AG09309 (cell line): ENCODE data around the gene STX16.

Experiments used
- DNase-seq: peaks from one replicate; pipeline ENCODE4 v3.0.0-alpha.2; 2010; ENCODE audit warnings: low read depth
- H3K4me3 ChIP-seq: 2 replicates; pipeline ENCODE4 v1.5.1; 2011; ENCODE audit warnings: mild to moderate bottlenecking, low read depth, low read length, moderate library complexity; ENCODE audit not compliant: control insufficient read depth
- CTCF ChIP-seq: IDR thresholded peaks from 2 replicates; pipeline ENCODE4 v1.5.1; 2011; ENCODE audit warnings: mild to moderate bottlenecking, low read depth, low read length, inconsistent platforms; ENCODE audit not compliant: insufficient read depth, control insufficient read depth; ENCODE audit errors: missing control alignments

The STX16 gene

GRCh38 chr20:58650776-58651558 lies at the start of gene STX16:
TSS of gene STX16 (plus strand) at chr20:58651283. CDS start at chr20:58652007, 724 bp downstream.
- peak; percentile 74 for DNase-seq
- H3K4me3 ChIP-seq: peak within 1 kb of the TSS; percentile 88
- TF ChIP-seq CTCF: peak; percentile 51

- TF ChIP-seq CTCF: no peak
- no peak for DNase-seq
Measured at GRCh38 chr20:58602124-58602523, 49.0 kb upstream of the STX16 start.

GRCh38 chr20:58603721-58604120 lies 47.4 kb upstream of the STX16 start:
- TF ChIP-seq CTCF: no peak
- no peak overlapping the region for H3K4me3 ChIP-seq
- no peak for DNase-seq

More at GRCh38 chr20:58602124-58602523, 49.0 kb upstream of the STX16 start:
- H3K4me3 ChIP-seq: no peak overlapping the region

GRCh38 chr20:58604128-58604881 lies 46.8 kb upstream of the STX16 start:
- no peak overlapping the region for H3K4me3 ChIP-seq
- TF ChIP-seq CTCF: no peak
- no peak for DNase-seq

GRCh38 chr20:58605292-58606065 lies 45.6 kb upstream of the STX16 start:
- no peak for DNase-seq
- H3K4me3 ChIP-seq: no peak overlapping the region
- no peak for TF ChIP-seq CTCF

GRCh38 chr20:58606184-58606583 lies 44.9 kb upstream of the STX16 start:
- TF ChIP-seq CTCF: no peak
- no peak overlapping the region for H3K4me3 ChIP-seq
- no peak for DNase-seq
